Measurements from ENCODE around the gene SYT17. TPM values are rescaled to one million over a fixed set of nuclear protein-coding genes. Genes with fewer than 3 reads are reported as not detected.
A peak's percentile ranks its signal among the peaks of the same experiment; 100 is the strongest.

Gene SYT17
- total and polyA plus RNA-seq, 8 donors, result 2.0 to 11.4 (median 2.7) TPM

DNA sequence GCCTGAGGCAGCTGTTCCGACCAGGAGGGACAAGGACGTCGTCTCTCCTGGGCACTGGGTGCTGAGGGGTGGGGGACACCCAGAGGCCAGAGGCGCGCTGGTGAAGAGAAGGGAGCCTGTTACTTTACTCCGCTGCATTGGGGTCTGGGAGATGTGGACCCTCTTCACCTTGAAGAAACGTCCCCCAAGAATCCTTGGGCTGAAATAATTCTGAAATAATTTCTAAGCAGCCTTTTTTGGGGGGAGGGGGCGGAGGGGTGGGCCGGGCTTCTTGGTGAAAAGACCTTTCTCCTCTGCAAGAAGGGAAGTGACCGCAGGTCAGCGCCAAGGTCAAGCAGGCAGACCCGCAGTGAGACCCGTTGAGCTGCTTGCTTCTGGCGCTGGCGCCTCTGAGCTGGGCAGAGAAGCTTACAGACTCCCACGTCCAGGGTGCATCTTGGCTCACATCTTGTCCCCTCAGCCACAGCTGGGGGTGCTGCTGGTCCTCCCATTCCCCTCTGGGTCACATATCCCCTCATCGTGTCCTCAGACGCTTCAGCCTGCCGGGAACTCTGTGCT is 1.1 kb downstream of the SYT17 start:
- no peaks in the 10 kb centered on the region for H3K9me3 ChIP-seq
- no peaks in the 10 kb centered on the region for H3K36me3 ChIP-seq
- WGBS, 2 donors, result 11 to 22% methylated on average over 19 of the region's 19 CpGs
- no peaks in the 10 kb centered on the region for H3K27me3 ChIP-seq
- DNase-seq (peak in 2 of 6 donors; percentile 25 to 60), FAIRE-seq (no peak), ATAC-seq (no peak)
- peak overlapping the region in 3 of 4 donors; percentile 40 to 66 (median 59) for H3K4me3 ChIP-seq
- H3K27ac ChIP-seq, result no peak overlapping the region
- TF ChIP-seq CTCF (IDR thresholded peaks at IDR 0.05), result no peak
- peaks cover 0 to 2% (median 0%) of the 10 kb centered on the region in 3 donors for H3K4me1 ChIP-seq
- intact Hi-C loops (cut with DNase I), result loop anchor here in 1 of 3 donors (10.0 kb wide), 1 partner anchor 206 kb away; no protein-coding TSS in a partner anchor

DNA sequence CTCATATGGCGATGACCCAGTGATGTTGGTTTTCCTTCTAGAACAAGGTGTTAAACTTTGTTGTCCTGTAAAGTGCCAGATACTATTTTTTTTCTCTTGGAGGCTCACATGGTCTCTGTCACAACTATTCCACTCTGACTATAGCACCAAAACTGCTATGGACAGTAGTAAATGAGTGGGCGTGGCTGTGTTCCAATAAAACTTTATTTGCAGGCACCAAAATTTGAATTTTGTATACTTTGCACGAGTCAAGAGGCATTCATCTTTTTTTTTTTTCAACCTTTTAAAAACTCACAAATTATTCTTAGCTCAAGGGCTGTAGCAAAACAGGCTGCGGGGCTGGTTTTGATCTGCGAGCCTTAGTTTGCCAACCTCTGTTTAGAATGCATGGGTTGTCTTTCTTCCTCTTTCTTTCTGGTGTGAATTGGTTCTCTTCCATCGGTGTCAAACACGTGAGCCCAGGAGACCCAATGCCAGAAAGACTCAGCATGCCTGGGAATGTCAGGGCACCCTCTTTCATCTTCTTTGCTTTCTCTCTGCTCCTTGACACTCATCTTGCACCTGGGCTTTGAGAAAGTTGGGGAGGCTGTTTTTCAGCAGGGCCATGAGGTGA is 2.1 kb downstream of the SYT17 start:
- Histone ChIP-seq H3K4me3 (no peak overlapping the region), H3K4me1 (peaks cover 0 to 2% (median 0%) of the 10 kb centered on the region in 3 donors), H3K9me3 (no peaks in the 10 kb centered on the region), H3K27me3 (no peaks in the 10 kb centered on the region), H3K36me3 (no peaks in the 10 kb centered on the region), H3K27ac (no peak overlapping the region)
- no peak for FAIRE-seq
- WGBS, 2 donors, result 72 to 84% methylated on average over 7 of the region's 7 CpGs
- TF ChIP-seq CTCF (IDR thresholded peaks at IDR 0.05), result no peak
- DNase-seq, result no peak
- intact Hi-C loops (cut with DNase I), result loop anchor here in 1 of 3 donors (10.0 kb wide), 1 partner anchor 205 kb away; no protein-coding TSS in a partner anchor
- ATAC-seq, result no peak

GRCh38 chr16:19172098-19172780 is 4.2 kb downstream of the SYT17 start:
- intact Hi-C loops (cut with DNase I), result loop anchor here in 1 of 3 donors (10.0 kb wide), 1 partner anchor 203 kb away; no protein-coding TSS in a partner anchor
- no peak for FAIRE-seq
- Histone ChIP-seq H3K9me3 (no peaks in the 10 kb centered on the region), H3K4me3 (no peak overlapping the region), H3K27ac (no peak overlapping the region), H3K4me1 (peaks cover 0 to 2% (median 0%) of the 10 kb centered on the region in 3 donors), H3K27me3 (no peaks in the 10 kb centered on the region), H3K36me3 (no peaks in the 10 kb centered on the region)
- no peak for TF ChIP-seq CTCF (IDR thresholded peaks at IDR 0.05)
- WGBS, 2 donors, result 70 to 84% methylated on average over 12 of the region's 12 CpGs
- no peak for DNase-seq
- no peak for ATAC-seq

DNA sequence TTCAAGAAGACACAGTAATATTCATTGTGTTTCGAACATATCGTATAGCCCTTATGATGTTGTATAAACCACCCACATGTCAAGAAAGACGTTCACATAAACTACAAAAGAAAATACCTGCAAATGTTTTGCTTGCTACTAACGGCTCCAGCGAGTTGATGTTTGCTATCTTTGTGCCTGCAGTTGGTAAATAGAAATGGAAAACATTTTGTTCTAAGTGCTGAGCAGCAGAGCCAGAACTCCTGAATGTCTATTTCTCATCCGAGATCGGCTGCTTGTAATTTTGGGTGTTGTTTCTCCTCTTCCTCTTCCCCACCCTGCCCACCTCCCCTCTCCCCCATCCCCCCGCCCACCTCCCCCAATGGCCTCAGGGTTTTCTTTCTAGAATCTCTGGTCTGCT is 5.0 kb downstream of the SYT17 start:
- DNase-seq (no peak), ATAC-seq (no peak), FAIRE-seq (no peak)
- Histone ChIP-seq H3K27me3 (no peaks in the 10 kb centered on the region), H3K9me3 (no peaks in the 10 kb centered on the region), H3K27ac (no peak overlapping the region), H3K4me1 (no peaks in the 10 kb centered on the region), H3K36me3 (no peaks in the 10 kb centered on the region), H3K4me3 (no peak overlapping the region)
- WGBS, 2 donors, result 51 to 59% methylated on average over 8 of the region's 8 CpGs
- no peak for TF ChIP-seq CTCF (IDR thresholded peaks at IDR 0.05)
- intact Hi-C loops (cut with DNase I), result loop anchor here in 1 of 3 donors (10.0 kb wide), 1 partner anchor 202 kb away; no protein-coding TSS in a partner anchor

Measured in pancreas (tissue), 10 donors.